NCI-H1105 (cell line): ENCODE measurements around the gene PHYH.
"Not testable (repeated sequence)": the region's sequence is repeated elsewhere in the genome, so short reads cannot be mapped to it uniquely, and the experiment has no call there.

Source experiments
- DNase-seq: peaks from one replicate; lab custom pipeline; 2025; lab: John Stamatoyannopoulos, UW

The PHYH gene

GRCh38 chr10:13270877-13271551, 28.9 kb downstream of the PHYH start:
- no peak for DNase-seq

GRCh38 chr10:13268841-13269240, 31.0 kb downstream of the PHYH start:
- no peak for DNase-seq

GRCh38 chr10:13268310-13268709, 31.6 kb downstream of the PHYH start:
- no peak for DNase-seq

- DNase-seq: no peak
Observed at GRCh38 chr10:13263591-13263990, 36.3 kb downstream of the PHYH start.

- no peak for DNase-seq
Observed at GRCh38 chr10:13262433-13262832, 37.4 kb downstream of the PHYH start.

GRCh38 chr10:13257621-13258140, 42.2 kb downstream of the PHYH start:
- no peak for DNase-seq

- no peak for DNase-seq
Observed at GRCh38 chr10:13256627-13257026, 43.2 kb downstream of the PHYH start.

GRCh38 chr10:13253726-13254125, 46.1 kb downstream of the PHYH start:
- DNase-seq: no peak

GRCh38 chr10:13247784-13248183, 52.1 kb downstream of the PHYH start:
- DNase-seq: no peak

GRCh38 chr10:13247246-13247645, 52.6 kb downstream of the PHYH start:
- no peak for DNase-seq

- not testable (repeated sequence) for DNase-seq
Observed at GRCh38 chr10:13242260-13242659, 57.6 kb downstream of the PHYH start.

GRCh38 chr10:13241613-13242012, 58.3 kb downstream of the PHYH start:
- no peak for DNase-seq

GRCh38 chr10:13239923-13240322, 59.9 kb downstream of the PHYH start:
- DNase-seq: no peak

GRCh38 chr10:13238271-13239077, 61.4 kb downstream of the PHYH start:
- DNase-seq: no peak

- DNase-seq: no peak
Observed at GRCh38 chr10:13236638-13237037, 63.2 kb downstream of the PHYH start.

GRCh38 chr10:13234736-13235135, 65.1 kb downstream of the PHYH start:
- DNase-seq: not testable (repeated sequence)

- DNase-seq: no peak
Observed at GRCh38 chr10:13234172-13234571, 65.7 kb downstream of the PHYH start, which contains the start of gene UCMA. UCMA (minus strand) TSS chr10:13234374; CDS start chr10:13234258, 116 bp downstream.

- no peak for DNase-seq
Observed at GRCh38 chr10:13233358-13233757, 66.5 kb downstream of the PHYH start.

GRCh38 chr10:13231808-13232207, 68.1 kb downstream of the PHYH start:
- no peak for DNase-seq

GRCh38 chr10:13231190-13231589, 68.7 kb downstream of the PHYH start:
- no peak for DNase-seq
